Neural progenitor cell (in vitro differentiated cells): ENCODE data around the gene ARRDC3.

ENCODE experiments used
- EZH2 ChIP-seq: fragments of 200-600 bp; sonication (generic); IDR thresholded peaks from 2 replicates; pipeline ENCODE4 v1.6.1; 2017; ENCODE audit warnings: antibody characterized with exemption, mild to moderate bottlenecking, moderate library complexity
- EZH2phosphoT487 ChIP-seq: fragments of 200-600 bp; sonication (generic); IDR thresholded peaks from 2 replicates; pipeline ENCODE4 v1.6.1; 2017; ENCODE audit warnings: antibody characterized with exemption

DNA sequence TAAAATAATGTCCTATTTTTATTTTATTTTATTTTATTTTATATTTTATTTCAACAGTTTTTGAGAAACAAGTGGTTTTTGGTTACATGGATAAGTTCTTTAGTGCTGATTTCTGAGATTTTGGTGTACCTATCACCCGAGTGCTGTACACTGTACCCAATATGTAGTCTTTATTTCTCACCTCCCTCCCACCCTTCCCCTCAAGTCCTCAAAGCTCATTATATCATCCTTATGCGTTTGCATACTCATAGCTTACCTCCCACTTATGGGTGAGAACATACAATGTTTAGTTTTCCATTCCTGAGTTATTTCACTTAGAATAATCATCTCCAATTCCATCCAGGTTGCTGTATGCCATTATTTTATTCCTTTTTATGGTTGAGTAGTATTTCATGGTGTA lies 63.5 kb downstream of the ARRDC3 start:
- TF ChIP-seq EZH2 (no peak), EZH2phosphoT487 (no peak)
